HepG2 (cell line): ENCODE results near the gene CRAMP1. TPM values are rescaled to one million over a fixed set of nuclear protein-coding genes. Genes with fewer than 3 reads are reported as not detected.
A peak's percentile ranks its signal among the peaks of the same experiment; 100 is the strongest.

Source experiments
- AGO2 ChIP-seq: fragments of 200-400 bp; formaldehyde crosslinking; optimal IDR thresholded peaks from 2 replicates; pipeline ENCODE3; 2017; ENCODE audit warnings: mild to moderate bottlenecking, low read depth, low read length, moderate library complexity
- CEBPG ChIP-seq: IDR thresholded peaks from 2 replicates; pipeline ENCODE4 v1.6.1; 2016
- CSRNP2 ChIP-seq: sonication (generic); formaldehyde crosslinking; conservative IDR thresholded peaks from 2 replicates; pipeline ENCODE4 v1.8.0; 2022; ENCODE audit warnings: low read depth, missing genetic modification reagents
- GZF1 ChIP-seq: sonication (generic); formaldehyde crosslinking; IDR thresholded peaks from 2 replicates; pipeline ENCODE4 v1.5.1; 2020; ENCODE audit warnings: mild to moderate bottlenecking, missing genetic modification reagents
- HMG20B ChIP-seq: conservative IDR thresholded peaks from 2 replicates; pipeline ENCODE4 v1.6.1; 2016; ENCODE audit warnings: missing genetic modification reagents, missing compliant biosample characterization
- IRF9 ChIP-seq: sonication (generic); formaldehyde crosslinking; IDR thresholded peaks from 2 replicates; pipeline ENCODE4 v1.8.0; 2022; ENCODE audit warnings: missing genetic modification reagents, mild to moderate bottlenecking, borderline replicate concordance
- NCOA1 ChIP-seq: sonication (generic); formaldehyde crosslinking; IDR thresholded peaks from 2 replicates; pipeline ENCODE4 v1.9.0; 2021; ENCODE audit warnings: missing genetic modification reagents
- NFIB ChIP-seq: sonication (generic); formaldehyde crosslinking; IDR thresholded peaks from 2 replicates; pipeline ENCODE4 v1.9.0; 2021; ENCODE audit warnings: missing genetic modification reagents, mild to moderate bottlenecking, borderline replicate concordance
- NFYB ChIP-seq: sonication (generic); formaldehyde crosslinking; IDR thresholded peaks from 2 replicates; pipeline ENCODE4 v1.4.0; 2020; ENCODE audit warnings: missing genetic modification reagents
- PHB2 ChIP-seq: fragments of 450-650 bp; IDR thresholded peaks from 2 replicates; pipeline ENCODE4 v1.6.1; 2018; ENCODE audit not compliant: partially characterized antibody
- RAD21 ChIP-seq: fragments of 450-650 bp; formaldehyde crosslinking; IDR thresholded peaks from 2 replicates; pipeline ENCODE4 v1.5.0; 2020; ENCODE audit warnings: mild to moderate bottlenecking
- ZFP91 ChIP-seq: sonication (generic); formaldehyde crosslinking; IDR thresholded peaks from 2 replicates; pipeline ENCODE4 v1.9.0; 2022; ENCODE audit warnings: missing genetic modification reagents, mild to moderate bottlenecking, borderline replicate concordance
- ZNF205 ChIP-seq: IDR thresholded peaks from 2 replicates; pipeline ENCODE4 v1.6.1; 2018; ENCODE audit warnings: missing biosample characterization, missing genetic modification reagents
- ZNF703 ChIP-seq: sonication (generic); formaldehyde crosslinking; IDR thresholded peaks from 2 replicates; pipeline ENCODE4 v1.5.1; 2020; ENCODE audit warnings: missing genetic modification reagents, mild to moderate bottlenecking, moderate library complexity, borderline replicate concordance
- ZXDC ChIP-seq: sonication (generic); formaldehyde crosslinking; IDR thresholded peaks from 2 replicates; pipeline ENCODE4 v1.5.0; 2020; ENCODE audit warnings: mild to moderate bottlenecking, missing genetic modification reagents
- polyA plus RNA-seq, 8 experiments: library from polyadenylated mRNA; depleted of rRNA in 3 of 8; stranded (reverse) in 7 of 8; unstranded in 1 of 8; fragments of >200 nt; fragmentation: Illumina TruSeq in 4 of 8; extraction: Trizol in 4 of 8; gene quantifications; 2 replicates each; pipeline versions ENCODE4 v1.2.1 to v1.2.3, GENCODE V29; 2011 to 2016; ENCODE audit warnings: low read depth in 4 of 8, missing spikeins in 1 of 8, mixed read lengths in 1 of 8; ENCODE audit not compliant: insufficient read depth in 1 of 8
- total RNA-seq, 5 experiments: library from RNA; depleted of rRNA; stranded (reverse); fragments of >200 nt; fragmentation: Illumina TruSeq; extraction: Trizol; gene quantifications; 2 replicates each; pipeline ENCODE4 v1.2.3, GENCODE V29; 2016; ENCODE audit warnings: low read depth in 1 of 5
- TF ChIP-seq, protein P1 (sequence below): sonication (generic); formaldehyde crosslinking; IDR thresholded peaks from 2 replicates; pipeline ENCODE4 v1.5.0; 2020; ENCODE audit warnings: mild to moderate bottlenecking, missing genetic modification reagents, moderate library complexity
- TF ChIP-seq, protein P2 (sequence below): sonication (generic); formaldehyde crosslinking; IDR thresholded peaks from 2 replicates; pipeline ENCODE4 v1.4.0; 2020; ENCODE audit warnings: missing genetic modification reagents, low read depth, mild to moderate bottlenecking, borderline replicate concordance
- TF ChIP-seq, protein P3 (sequence below): IDR thresholded peaks from 2 replicates; pipeline ENCODE4 v1.6.1; 2016; ENCODE audit warnings: low read depth

CRAMP1 gene
- total and polyA plus RNA-seq, 2 of the 13 experiments (the other 11 are each of a cell fraction or from before 2014, with no cell fraction given): 6.8 to 9.7 TPM

GRCh38 chr16:1678500-1679098, 66.4 kb downstream of the CRAMP1 start (continued):
- TF ChIP-seq ZXDC (CRISPR knock-in tag) (peak; percentile 22; the same call in 1 of the 2 replicates), NCOA1 (CRISPR knock-in tag) (no peak), CEBPG (CRISPR knock-in tag) (no peak), NFIB (CRISPR knock-in tag) (no peak), CSRNP2 (CRISPR knock-in tag) (no peak), RAD21 (CRISPR knock-in tag) (peak; percentile 50; the same call in 1 of the 2 replicates), ZNF703 (CRISPR knock-in tag) (no peak), IRF9 (CRISPR knock-in tag) (peak; percentile 83; the same call in 1 of the 2 replicates), PHB2 (no peak), GZF1 (CRISPR knock-in tag) (no peak), AGO2 (peak; percentile 87), HMG20B (CRISPR knock-in tag) (no peak), ZFP91 (CRISPR knock-in tag) (peak; percentile 50; the same call in 1 of the 2 replicates), NFYB (CRISPR knock-in tag) (no peak), ZNF205 (no peak)
- TF ChIP-seq, protein P1, sequence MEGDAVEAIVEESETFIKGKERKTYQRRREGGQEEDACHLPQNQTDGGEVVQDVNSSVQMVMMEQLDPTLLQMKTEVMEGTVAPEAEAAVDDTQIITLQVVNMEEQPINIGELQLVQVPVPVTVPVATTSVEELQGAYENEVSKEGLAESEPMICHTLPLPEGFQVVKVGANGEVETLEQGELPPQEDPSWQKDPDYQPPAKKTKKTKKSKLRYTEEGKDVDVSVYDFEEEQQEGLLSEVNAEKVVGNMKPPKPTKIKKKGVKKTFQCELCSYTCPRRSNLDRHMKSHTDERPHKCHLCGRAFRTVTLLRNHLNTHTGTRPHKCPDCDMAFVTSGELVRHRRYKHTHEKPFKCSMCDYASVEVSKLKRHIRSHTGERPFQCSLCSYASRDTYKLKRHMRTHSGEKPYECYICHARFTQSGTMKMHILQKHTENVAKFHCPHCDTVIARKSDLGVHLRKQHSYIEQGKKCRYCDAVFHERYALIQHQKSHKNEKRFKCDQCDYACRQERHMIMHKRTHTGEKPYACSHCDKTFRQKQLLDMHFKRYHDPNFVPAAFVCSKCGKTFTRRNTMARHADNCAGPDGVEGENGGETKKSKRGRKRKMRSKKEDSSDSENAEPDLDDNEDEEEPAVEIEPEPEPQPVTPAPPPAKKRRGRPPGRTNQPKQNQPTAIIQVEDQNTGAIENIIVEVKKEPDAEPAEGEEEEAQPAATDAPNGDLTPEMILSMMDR: no peak
- TF ChIP-seq, protein P2, sequence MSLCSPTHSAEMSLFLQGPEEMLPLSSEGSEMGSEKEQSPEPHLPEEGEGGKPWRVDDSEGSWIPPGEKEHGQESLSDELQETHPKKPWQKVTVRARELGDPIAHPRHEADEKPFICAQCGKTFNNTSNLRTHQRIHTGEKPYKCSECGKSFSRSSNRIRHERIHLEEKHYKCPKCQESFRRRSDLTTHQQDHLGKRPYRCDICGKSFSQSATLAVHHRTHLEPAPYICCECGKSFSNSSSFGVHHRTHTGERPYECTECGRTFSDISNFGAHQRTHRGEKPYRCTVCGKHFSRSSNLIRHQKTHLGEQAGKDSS (CRISPR knock-in tag): no peak
- TF ChIP-seq, protein P3, sequence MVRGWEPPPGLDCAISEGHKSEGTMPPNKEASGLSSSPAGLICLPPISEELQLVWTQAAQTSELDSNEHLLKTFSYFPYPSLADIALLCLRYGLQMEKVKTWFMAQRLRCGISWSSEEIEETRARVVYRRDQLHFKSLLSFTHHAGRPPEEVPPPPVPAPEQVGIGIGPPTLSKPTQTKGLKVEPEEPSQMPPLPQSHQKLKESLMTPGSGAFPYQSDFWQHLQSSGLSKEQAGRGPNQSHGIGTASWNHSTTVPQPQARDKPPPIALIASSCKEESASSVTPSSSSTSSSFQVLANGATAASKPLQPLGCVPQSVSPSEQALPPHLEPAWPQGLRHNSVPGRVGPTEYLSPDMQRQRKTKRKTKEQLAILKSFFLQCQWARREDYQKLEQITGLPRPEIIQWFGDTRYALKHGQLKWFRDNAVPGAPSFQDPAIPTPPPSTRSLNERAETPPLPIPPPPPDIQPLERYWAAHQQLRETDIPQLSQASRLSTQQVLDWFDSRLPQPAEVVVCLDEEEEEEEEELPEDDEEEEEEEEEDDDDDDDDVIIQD (CRISPR knock-in tag): no peak
